Epidermal melanocyte (primary cell): ENCODE data around the gene SEMA6A.

ENCODE experiments used
- DNase-seq: peaks from one replicate; pipeline ENCODE4 v3.0.0; 2011; ENCODE audit warnings: low spot score; ENCODE audit not compliant: insufficient read length

SEMA6A gene

GRCh38 chr5:116439905-116440304, 134.7 kb downstream of the SEMA6A start:
- no peak for DNase-seq

GRCh38 chr5:116438979-116439554, 135.6 kb downstream of the SEMA6A start:
- DNase-seq: no peak

GRCh38 chr5:116437922-116438578, 136.6 kb downstream of the SEMA6A start:
- no peak for DNase-seq

GRCh38 chr5:116437351-116437705, 137.3 kb downstream of the SEMA6A start:
- no peak for DNase-seq

- DNase-seq: no peak
These were observed 137.8 kb downstream of the SEMA6A start for GRCh38 chr5:116436674-116437350.

GRCh38 chr5:116428966-116429365, 145.7 kb downstream of the SEMA6A start:
- DNase-seq: no peak

GRCh38 chr5:116428413-116428812, 146.2 kb downstream of the SEMA6A start:
- no peak for DNase-seq

GRCh38 chr5:116424951-116425350, 149.7 kb downstream of the SEMA6A start:
- no peak for DNase-seq

GRCh38 chr5:116424258-116424615, 150.4 kb downstream of the SEMA6A start:
- DNase-seq: no peak

- no peak for DNase-seq
These were observed 150.9 kb downstream of the SEMA6A start for GRCh38 chr5:116423587-116424257.

- no peak for DNase-seq
These were observed 151.5 kb downstream of the SEMA6A start for GRCh38 chr5:116423141-116423540.

GRCh38 chr5:116421080-116421629, 153.5 kb downstream of the SEMA6A start:
- DNase-seq: no peak

- DNase-seq: no peak
These were observed 154.1 kb downstream of the SEMA6A start for GRCh38 chr5:116420540-116420939.

GRCh38 chr5:116419258-116419657, 155.4 kb downstream of the SEMA6A start:
- DNase-seq: no peak

- no peak for DNase-seq
These were observed 155.8 kb downstream of the SEMA6A start for GRCh38 chr5:116418774-116419173.

- no peak for DNase-seq
These were observed 156.6 kb downstream of the SEMA6A start for GRCh38 chr5:116418016-116418415.

- DNase-seq: no peak
These were observed 158.6 kb downstream of the SEMA6A start for GRCh38 chr5:116415989-116416388.

GRCh38 chr5:116415182-116415581, 159.4 kb downstream of the SEMA6A start:
- DNase-seq: no peak

GRCh38 chr5:116411101-116411571, 163.5 kb downstream of the SEMA6A start:
- DNase-seq: no peak

GRCh38 chr5:116410336-116410890, 164.2 kb downstream of the SEMA6A start:
- no peak for DNase-seq

GRCh38 chr5:116409591-116410296, 164.9 kb downstream of the SEMA6A start:
- no peak for DNase-seq
